GM18870 (cell line): ENCODE results near the gene CCDC192.
"Not testable (repeated sequence)": the region's sequence is repeated elsewhere in the genome, so short reads cannot be mapped to it uniquely, and the experiment has no call there.

ENCODE experiments used
- ATAC-seq: cut with Tn5 transposase; IDR thresholded peaks from one replicate; pipeline ENCODE4 v1.9.1; 2021; ENCODE audit warnings: moderate library complexity; ENCODE audit not compliant: unreplicated experiment

CCDC192 gene, protein sequence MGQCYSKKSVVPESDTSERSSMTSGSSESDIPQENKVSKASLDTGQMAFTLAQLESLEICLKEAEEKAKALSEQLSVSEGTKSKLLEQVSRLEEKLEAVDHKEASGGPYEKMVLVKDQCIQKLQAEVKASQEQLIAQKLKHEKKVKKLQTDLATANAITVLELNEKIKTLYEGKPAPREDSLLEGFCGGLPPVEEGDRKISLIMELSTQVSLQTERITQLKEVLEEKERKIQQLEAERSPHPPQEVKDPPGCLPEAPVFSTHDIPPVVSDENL

GRCh38 chr5:127702926-127703561 lies at the start of gene CCDC192:
Gene CCDC192, plus strand, starts transcription at chr5:127703391. Its CDS starts 55 bp downstream, at chr5:127703446.
- ATAC-seq: no peak

- ATAC-seq: no peak
These were observed 46.4 kb upstream of the CCDC192 start for GRCh38 chr5:127656825-127657224.

GRCh38 chr5:127660047-127660733 lies 43.0 kb upstream of the CCDC192 start:
- no peak for ATAC-seq

GRCh38 chr5:127664093-127664492 lies 39.1 kb upstream of the CCDC192 start:
- no peak for ATAC-seq

DNA sequence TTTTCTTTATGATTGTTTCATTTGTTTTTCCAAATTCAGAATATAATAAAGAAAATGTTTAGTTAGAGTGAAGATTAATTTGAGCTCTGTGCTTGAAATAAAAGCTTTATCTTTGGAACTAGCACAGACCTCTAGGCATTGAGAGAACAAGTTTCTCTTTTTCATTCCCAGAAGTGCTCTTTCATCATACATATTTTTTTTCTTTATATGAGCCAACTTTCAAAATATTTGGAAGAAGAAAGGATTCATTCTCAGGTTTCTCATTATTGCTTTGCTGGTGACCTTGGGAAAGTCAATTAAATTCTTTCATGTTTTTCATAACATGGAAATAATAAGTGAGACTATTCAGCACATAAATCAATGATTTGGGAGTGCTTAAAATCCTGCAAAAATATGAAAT lies 37.5 kb upstream of the CCDC192 start:
- no peak for ATAC-seq

GRCh38 chr5:127666043-127666716 lies 37.0 kb upstream of the CCDC192 start:
- ATAC-seq: no peak

DNA sequence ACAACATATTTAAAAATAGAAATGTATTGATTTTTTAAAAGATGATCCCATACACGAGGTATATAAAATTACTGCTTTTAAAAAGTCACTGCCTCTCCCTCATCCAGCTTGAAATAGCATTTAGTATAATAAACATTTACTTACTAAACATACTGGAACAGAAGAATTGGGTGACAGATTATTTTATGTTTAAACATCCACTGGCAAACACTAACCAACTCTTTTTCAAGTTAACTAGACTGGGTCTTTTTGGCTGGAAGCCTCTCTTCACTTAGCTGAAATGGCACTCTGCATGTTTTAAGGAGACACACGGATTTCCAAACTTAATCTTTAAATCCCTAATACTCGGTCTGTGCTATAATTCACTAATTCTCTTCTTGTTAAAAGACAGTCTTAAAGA lies 35.3 kb upstream of the CCDC192 start:
- ATAC-seq: no peak

- no peak for ATAC-seq
These were observed 32.0 kb upstream of the CCDC192 start for GRCh38 chr5:127671218-127671617.

GRCh38 chr5:127673117-127673800 lies 29.9 kb upstream of the CCDC192 start:
- no peak for ATAC-seq

DNA sequence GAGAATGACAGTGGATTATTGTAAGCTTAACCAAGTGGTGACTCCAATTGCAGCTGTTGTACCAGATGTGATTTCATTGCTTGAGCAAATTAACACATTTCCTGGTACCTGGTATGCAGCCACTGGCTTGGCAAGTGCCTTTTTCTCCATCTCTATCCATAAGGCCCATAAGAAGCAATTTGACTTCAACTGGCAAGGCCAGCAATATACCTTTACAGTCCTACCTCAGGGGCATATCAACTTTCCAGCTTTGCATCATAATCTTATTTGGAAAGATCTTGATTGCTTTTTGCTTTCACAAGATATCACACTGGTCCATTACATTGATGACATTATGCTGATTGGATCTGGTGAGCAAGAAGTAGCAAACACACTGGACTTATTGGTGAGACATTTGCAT lies 26.2 kb upstream of the CCDC192 start:
- ATAC-seq: not testable (repeated sequence)

- ATAC-seq: not testable (repeated sequence)
These were observed 23.4 kb upstream of the CCDC192 start for GRCh38 chr5:127679691-127680330.

- no peak for ATAC-seq
These were observed 22.6 kb upstream of the CCDC192 start for GRCh38 chr5:127680595-127680994.

- no peak for ATAC-seq
These were observed 20.2 kb upstream of the CCDC192 start for GRCh38 chr5:127683008-127683407.

DNA sequence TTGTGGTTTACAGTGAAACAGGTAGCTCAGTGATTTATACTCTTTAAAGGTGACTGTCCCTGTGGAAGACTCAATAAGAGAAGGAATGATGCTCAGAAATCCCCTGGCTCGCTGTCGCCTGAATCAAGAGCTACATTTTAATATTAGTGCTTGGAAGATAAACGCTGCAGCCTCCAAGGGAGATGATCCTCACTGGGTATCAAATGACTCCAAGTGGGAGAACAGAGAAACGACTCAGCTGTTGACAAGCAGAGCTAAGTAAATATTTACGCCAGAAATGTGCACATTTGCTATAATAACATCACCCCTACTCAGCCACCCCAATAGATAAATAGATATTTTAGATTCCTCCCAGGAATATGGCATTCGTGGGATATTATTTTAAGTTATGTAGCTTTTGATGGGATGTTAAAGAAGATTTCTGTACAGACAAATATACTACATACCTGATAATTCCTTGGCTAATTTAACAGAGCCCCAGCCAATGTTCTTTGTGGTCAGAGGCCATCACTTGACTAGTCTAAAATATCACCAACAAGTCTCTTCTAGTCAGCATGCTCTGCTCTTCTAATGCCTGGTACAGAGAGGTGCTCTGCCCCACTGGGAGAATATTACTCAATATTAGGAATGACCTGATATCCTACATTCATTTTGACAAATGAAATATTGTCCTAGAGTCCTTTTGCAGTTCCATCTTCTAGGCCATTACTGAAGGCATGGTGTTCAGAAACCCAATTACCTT lies 18.3 kb upstream of the CCDC192 start:
- ATAC-seq: no peak

DNA sequence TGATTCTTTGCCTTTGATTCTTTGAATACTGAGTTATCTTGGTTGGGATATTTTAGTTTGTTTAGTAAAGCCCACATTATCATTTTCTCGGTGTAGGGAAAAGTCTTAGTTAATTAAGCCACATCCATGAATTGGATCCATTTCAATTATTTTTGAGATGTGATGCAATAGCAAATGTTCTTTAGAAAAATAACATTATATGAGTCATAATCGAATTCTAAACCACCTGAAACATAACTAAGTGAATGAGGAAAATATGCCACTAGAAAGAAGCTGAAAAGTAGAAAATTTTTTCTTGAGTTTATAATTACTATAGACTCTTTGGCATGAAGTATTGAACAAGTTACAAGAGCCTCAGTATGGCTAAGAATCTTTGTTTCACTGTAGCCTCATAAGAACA lies 17.5 kb upstream of the CCDC192 start:
- no peak for ATAC-seq

DNA sequence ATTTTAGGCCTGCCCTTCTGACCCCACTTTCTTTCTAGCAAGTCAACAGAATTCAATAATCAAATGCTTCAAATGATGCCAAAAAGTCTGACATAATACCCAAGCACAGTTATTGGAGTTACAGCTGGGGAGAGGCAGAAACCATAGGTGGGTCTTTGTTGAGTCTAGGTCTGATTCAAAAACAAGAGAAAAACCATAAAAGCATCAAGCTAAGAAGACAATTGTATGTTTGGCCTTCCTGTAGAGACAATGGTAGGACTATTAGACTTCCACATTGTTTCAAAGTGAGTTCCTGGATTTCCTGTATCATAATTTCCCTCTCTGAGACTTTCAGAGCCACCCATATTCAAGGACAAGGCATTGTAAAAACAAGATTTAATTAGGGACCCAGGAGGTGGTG lies 16.8 kb upstream of the CCDC192 start:
- ATAC-seq: no peak

DNA sequence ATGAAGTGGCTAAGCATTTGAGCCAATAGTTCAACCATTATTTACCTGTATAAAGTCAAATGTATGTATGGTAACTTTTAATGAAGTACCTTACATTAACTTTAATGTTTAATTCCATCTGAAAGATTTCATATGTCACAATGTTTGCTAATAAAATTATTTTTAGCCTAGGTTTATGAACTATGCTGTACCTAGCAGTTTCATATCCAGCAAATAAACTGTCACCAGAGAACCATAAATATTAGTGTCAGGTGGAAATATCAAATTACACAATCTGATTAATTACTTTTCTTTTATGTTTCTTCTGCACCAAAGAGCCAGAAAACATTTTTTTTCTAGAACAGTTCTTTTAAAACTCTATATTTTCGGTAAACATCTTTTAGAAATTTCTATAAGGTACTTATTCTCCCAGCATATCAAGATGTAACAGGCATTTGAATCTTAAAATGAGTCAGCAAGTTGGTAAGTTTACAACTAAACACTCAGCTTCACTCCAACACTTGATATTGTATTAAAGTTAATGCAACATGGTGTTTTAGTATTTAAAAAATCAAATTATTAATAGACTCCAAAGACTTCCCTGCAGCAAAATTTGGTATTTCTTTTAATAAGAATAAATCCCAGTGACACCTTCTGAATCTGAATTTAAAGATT lies 8.5 kb upstream of the CCDC192 start:
- ATAC-seq: no peak

GRCh38 chr5:127695346-127695745 lies 7.8 kb upstream of the CCDC192 start:
- ATAC-seq: no peak

DNA sequence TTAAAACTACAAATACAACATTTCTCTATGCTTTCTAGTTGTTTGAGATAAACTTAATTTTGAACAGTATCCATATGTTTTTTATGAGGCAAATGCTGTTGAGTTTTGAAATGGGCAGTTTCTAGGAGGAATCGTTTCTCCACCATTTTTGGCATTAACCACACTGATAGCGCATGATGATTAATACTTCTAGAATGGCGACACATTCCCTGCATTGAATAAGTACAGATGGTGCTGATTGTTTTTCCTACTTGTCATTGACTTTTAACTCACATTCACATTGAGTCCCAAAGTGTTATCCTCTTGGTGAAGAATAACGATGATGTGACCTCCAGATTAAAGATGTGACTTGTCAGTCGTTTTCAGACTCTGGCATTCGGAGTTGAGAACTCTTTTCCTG lies 6.5 kb upstream of the CCDC192 start:
- no peak for ATAC-seq
